Type B pancreatic cell (in vitro differentiated cells): ENCODE data around the gene ADPRHL1. TPM values are rescaled to one million over a fixed set of nuclear protein-coding genes. Genes with fewer than 3 reads are reported as not detected.

Experiments
- DNase-seq: peaks from one replicate; pipeline ENCODE4 v3.0.0; 2021; ENCODE audit warnings: mixed read lengths; ENCODE audit not compliant: unreplicated experiment; ENCODE audit errors: extremely low spot score
- H3K27ac Mint-ChIP-seq: 2 replicates; pipeline ENCODE4 v1.8.0; 2021; ENCODE audit warnings: mild to moderate bottlenecking, mixed read lengths
- H3K27me3 Mint-ChIP-seq: 2 replicates; pipeline ENCODE4 v1.8.0; 2021; ENCODE audit warnings: mixed read lengths
- H3K36me3 Mint-ChIP-seq: 2 replicates; pipeline ENCODE4 v1.8.0; 2021; ENCODE audit warnings: mixed read lengths
- H3K4me1 Mint-ChIP-seq: one replicate; pipeline ENCODE4 v1.8.0; 2021; ENCODE audit warnings: mixed read lengths; ENCODE audit not compliant: unreplicated experiment
- H3K4me3 Mint-ChIP-seq: 2 replicates; pipeline ENCODE4 v1.8.0; 2021; ENCODE audit warnings: mild to moderate bottlenecking, mixed read lengths
- H3K9me3 Mint-ChIP-seq: 2 replicates; pipeline ENCODE4 v1.8.0; 2021; ENCODE audit warnings: mixed read lengths
- total RNA-seq: library from RNA; stranded (reverse); gene quantifications from 2 replicates; pipeline ENCODE4 v1.2.1, GENCODE V29; 2021; ENCODE audit warnings: low replicate concordance
- TF ChIP-seq, protein P1 (sequence below): fragments of 200-600 bp; sonication (generic); conservative IDR thresholded peaks from 2 replicates; pipeline ENCODE4 v1.5.0; 2021; ENCODE audit warnings: antibody characterized with exemption, mild to moderate bottlenecking

ADPRHL1 gene
- total RNA-seq, 1 donor from 2014 or later: 4.1 TPM

DNA sequence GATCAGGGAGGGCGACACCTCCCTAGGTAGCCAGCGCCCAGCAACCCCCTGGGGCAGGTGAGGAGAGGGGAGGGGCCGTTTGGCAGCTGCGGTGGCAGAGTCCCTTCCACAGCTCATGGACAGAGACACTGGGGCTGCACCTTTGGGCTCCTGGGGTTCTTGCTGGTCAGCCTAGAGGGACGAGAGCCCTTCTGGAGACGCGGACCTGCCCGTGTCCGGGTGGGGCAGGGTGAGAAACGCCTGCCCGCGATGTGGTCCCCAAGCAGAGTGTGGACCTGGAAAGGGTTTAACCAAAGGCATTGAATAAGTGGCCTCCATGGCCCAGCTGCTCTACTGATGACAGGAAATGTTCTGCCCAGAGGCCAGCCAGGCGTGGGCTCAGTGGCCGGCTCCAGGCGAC lies 38.3 kb downstream of the ADPRHL1 start:
- Mint-ChIP-seq H3K9me3 (no peaks in the 10 kb centered on the region), H3K4me1 (peaks cover 7% of the 10 kb centered on the region), H3K4me3 (no peak overlapping the region), H3K36me3 (peaks cover 5% of the 10 kb centered on the region), H3K27ac (no peak overlapping the region), H3K27me3 (peaks cover 4% of the 10 kb centered on the region)
- TF ChIP-seq, protein P1, sequence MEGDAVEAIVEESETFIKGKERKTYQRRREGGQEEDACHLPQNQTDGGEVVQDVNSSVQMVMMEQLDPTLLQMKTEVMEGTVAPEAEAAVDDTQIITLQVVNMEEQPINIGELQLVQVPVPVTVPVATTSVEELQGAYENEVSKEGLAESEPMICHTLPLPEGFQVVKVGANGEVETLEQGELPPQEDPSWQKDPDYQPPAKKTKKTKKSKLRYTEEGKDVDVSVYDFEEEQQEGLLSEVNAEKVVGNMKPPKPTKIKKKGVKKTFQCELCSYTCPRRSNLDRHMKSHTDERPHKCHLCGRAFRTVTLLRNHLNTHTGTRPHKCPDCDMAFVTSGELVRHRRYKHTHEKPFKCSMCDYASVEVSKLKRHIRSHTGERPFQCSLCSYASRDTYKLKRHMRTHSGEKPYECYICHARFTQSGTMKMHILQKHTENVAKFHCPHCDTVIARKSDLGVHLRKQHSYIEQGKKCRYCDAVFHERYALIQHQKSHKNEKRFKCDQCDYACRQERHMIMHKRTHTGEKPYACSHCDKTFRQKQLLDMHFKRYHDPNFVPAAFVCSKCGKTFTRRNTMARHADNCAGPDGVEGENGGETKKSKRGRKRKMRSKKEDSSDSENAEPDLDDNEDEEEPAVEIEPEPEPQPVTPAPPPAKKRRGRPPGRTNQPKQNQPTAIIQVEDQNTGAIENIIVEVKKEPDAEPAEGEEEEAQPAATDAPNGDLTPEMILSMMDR: no peak
- no peak for DNase-seq

DNA sequence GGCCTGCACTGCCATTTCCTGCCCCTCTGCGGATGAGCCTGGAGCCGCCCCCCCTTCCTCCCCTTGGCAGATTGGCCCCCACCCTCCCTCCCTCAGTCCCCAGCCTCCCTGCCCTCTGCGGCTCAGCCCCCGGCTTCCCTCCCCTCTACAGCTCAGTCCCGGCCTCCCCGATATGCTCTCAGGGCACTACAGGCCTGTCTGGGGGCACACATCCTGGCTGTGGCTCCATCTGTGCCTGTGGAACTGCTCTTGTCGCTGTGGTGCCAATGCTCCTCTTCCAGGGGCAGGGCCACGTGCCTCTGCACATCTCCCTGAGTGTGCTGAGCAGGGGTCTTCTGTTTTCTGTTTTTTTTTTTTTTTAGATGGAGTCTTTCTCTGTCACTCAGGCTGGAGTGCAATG lies 39.0 kb downstream of the ADPRHL1 start:
- Mint-ChIP-seq H3K4me1 (peaks cover 7% of the 10 kb centered on the region), H3K9me3 (no peaks in the 10 kb centered on the region), H3K4me3 (no peak overlapping the region), H3K36me3 (peaks cover 1% of the 10 kb centered on the region), H3K27me3 (peaks cover 4% of the 10 kb centered on the region), H3K27ac (no peak overlapping the region)
- DNase-seq: no peak
- TF ChIP-seq, protein P1: no peak

DNA sequence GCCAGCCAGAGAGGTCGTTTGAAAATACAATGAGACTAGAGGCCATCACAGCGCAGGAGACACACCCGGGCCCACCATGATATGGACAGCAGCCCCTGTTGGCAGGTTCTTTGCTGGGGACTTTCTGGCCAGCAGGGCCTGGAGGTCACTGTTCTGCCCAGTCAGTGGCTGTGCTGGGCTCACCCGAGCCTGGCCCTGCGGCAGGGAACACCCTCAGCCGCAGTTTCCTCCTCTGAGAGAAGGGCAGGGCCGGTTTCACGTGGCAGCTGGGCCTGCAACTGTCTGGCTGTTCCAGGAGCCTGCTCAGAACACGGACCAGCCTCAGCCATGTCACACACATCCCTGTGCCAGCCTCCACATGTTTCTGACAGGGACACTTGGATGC lies 39.4 kb downstream of the ADPRHL1 start:
- TF ChIP-seq, protein P1: no peak
- DNase-seq: no peak

DNA sequence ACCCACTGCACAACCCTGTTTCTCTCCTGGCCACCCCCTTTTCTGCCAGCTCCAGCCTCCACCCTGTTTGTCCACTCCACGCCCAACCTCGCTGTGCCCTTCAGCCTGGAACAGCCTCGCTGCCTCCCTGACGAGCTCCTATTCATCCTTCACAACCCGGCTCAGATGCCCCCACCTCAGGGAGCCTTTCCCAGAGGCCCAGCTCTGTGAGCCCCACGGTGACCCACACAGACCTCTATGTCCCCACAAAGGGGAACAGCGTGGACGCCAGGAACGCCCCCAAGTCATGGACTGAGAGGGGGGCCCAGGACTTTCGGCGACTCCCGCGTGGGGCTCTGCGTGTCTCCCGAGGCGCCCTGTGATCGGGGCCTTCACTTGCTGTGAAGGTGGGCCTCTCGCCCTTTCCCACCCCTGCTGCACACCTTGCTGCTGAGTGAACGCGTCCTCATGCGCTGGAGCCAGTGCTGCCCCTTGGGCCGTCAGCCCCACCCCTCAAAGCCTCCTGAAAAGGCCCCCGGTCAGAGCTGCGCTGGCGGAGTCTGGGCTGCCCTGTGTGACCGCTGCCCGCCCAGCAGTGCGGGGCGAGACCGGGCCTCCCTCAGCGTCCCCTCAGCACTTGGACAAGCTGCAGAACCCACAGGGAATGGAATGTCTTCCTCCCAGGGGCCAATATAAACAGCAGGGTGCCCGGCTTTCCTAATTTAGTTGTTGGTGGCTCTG lies 40.0 kb downstream of the ADPRHL1 start:
- Mint-ChIP-seq H3K27ac (no peak overlapping the region), H3K4me3 (no peak overlapping the region), H3K36me3 (no peaks in the 10 kb centered on the region), H3K4me1 (peaks cover 7% of the 10 kb centered on the region), H3K9me3 (no peaks in the 10 kb centered on the region), H3K27me3 (peaks cover 4% of the 10 kb centered on the region)
- DNase-seq: no peak
- TF ChIP-seq, protein P1: no peak

More for the DNA sequence above, 39.4 kb downstream of the ADPRHL1 start:
- peaks cover 7% of the 10 kb centered on the region for H3K4me1 Mint-ChIP-seq
- no peaks in the 10 kb centered on the region for H3K9me3 Mint-ChIP-seq
- no peak overlapping the region for H3K4me3 Mint-ChIP-seq
- no peak overlapping the region for H3K27ac Mint-ChIP-seq
- no peaks in the 10 kb centered on the region for H3K36me3 Mint-ChIP-seq
- peaks cover 4% of the 10 kb centered on the region for H3K27me3 Mint-ChIP-seq

DNA sequence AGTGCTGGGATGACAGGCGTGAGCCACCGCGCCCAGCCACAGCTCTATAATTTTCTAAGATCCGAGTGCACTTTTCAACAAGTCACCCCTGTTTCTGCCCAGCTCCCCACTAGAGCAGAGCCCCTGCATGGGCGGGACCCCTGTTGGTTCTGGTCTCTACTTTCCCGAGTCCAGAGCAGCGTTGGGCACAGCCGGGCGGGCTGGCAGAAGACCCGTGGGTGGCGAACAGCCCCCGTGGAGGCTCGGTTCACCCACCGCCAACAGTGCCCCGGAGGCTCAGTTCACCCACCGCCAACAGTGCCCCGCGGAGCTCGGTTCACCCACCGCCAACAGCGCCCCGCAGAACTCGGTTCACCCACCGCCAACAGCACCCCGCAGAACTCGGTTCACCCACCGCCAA lies 40.8 kb downstream of the ADPRHL1 start:
- TF ChIP-seq, protein P1: no peak
- no peak overlapping the region for H3K27ac Mint-ChIP-seq
- H3K4me1 Mint-ChIP-seq: peaks cover 7% of the 10 kb centered on the region
- H3K4me3 Mint-ChIP-seq: no peak overlapping the region
- no peak for DNase-seq
- no peaks in the 10 kb centered on the region for H3K36me3 Mint-ChIP-seq
- H3K27me3 Mint-ChIP-seq: peaks cover 4% of the 10 kb centered on the region
- H3K9me3 Mint-ChIP-seq: no peaks in the 10 kb centered on the region
